Sigmoid colon (tissue), 7 donors: ENCODE measurements around the gene GPR21. TPM values are rescaled to one million over a fixed set of nuclear protein-coding genes. Genes with fewer than 3 reads are reported as not detected.

Source experiments
- DNase-seq: peaks from one replicate; pipeline ENCODE4 v3.0.0-alpha.2; 2019
- H3K27ac ChIP-seq, 4 donors: fragments of 200-600 bp; sonication (generic); one replicate each; pipeline ENCODE4 v1.5.1; 2016 to 2019; ENCODE audit warnings: mild to moderate bottlenecking in 1 of 4
- H3K27me3 ChIP-seq, 3 donors: fragments of 200-600 bp; sonication (generic); one replicate each; pipeline ENCODE4 v1.5.1; 2019; ENCODE audit warnings: mild to moderate bottlenecking in 1 of 3
- H3K36me3 ChIP-seq, 4 donors: fragments of 200-600 bp; sonication (generic); one replicate each; pipeline ENCODE4 v1.5.1; 2016 to 2019
- H3K4me1 ChIP-seq, 4 donors: fragments of 200-600 bp; sonication (generic); one replicate each; pipeline ENCODE4 v1.5.1; 2017 to 2019
- H3K4me3 ChIP-seq, 4 donors: fragments of 200-600 bp; sonication (generic); one replicate each; pipeline ENCODE4 v1.5.1; 2017 to 2019; ENCODE audit warnings: mild to moderate bottlenecking in 2 of 4, moderate library complexity in 1 of 4
- H3K9me3 ChIP-seq, 4 donors: fragments of 200-600 bp in 3 of 4; sonication (generic) in 3 of 4; one replicate each; pipeline versions ENCODE4 v1.5.1 to v1.6.1; 2013 to 2019
- CTCF ChIP-seq, 4 experiments: fragments of 450-650 bp in 3 of 4; fragments of 200-600 bp in 1 of 4; IDR thresholded peaks; one replicate each; pipeline ENCODE4 v1.5.1; 2016 to 2019; ENCODE audit warnings: antibody characterized with exemption in 4 of 4, mild to moderate bottlenecking in 3 of 4, moderate library complexity in 2 of 4
- EP300 ChIP-seq, 4 donors: sonication (generic); formaldehyde crosslinking; IDR thresholded peaks; one replicate each; pipeline ENCODE4 v1.6.1; 2017; ENCODE audit warnings: antibody characterized with exemption in 4 of 4
- POLR2A ChIP-seq, 2 donors: fragments of 450-650 bp; IDR thresholded peaks; one replicate each; pipeline ENCODE4 v1.6.1; 2016; ENCODE audit warnings: antibody characterized with exemption in 2 of 2, mild to moderate bottlenecking in 2 of 2, moderate library complexity in 2 of 2
- POLR2AphosphoS5 ChIP-seq, 4 donors: sonication (generic); formaldehyde crosslinking; IDR thresholded peaks; one replicate each; pipeline ENCODE4 v1.6.1; 2017; ENCODE audit warnings: antibody characterized with exemption in 4 of 4
- WGBS, 2 donors: extraction: QIAGEN DNeasy Blood & Tissue Kit; methylation state at CpG; one replicate each; pipeline ENCODE4 v1.1.7; 2013; 5-methylcytosine and 5-hydroxymethylcytosine counted together
- intact Hi-C: fragments of 100-400 bp; cut with DNase I; formaldehyde crosslinking; loops from one replicate; pipeline ENCODE4 v1.15.1; 2023
- polyA plus RNA-seq, 3 donors: library from polyadenylated mRNA; stranded (reverse); fragments of 200-250 nt; gene quantifications; one replicate each; pipeline ENCODE4 v1.2.3, GENCODE V29; 2013
- total RNA-seq, 4 donors: library from RNA; depleted of rRNA; stranded (reverse); fragments of >200 nt; gene quantifications; one replicate each; pipeline ENCODE4 v1.1.0, GENCODE V29; 2016
- donor health status: healthy with polysubstance abuse.
- donor health status: Bipolar disorder and iron deficiency.
- donor health status: healthy.

GPR21 gene
- total and polyA plus RNA-seq, 7 donors, result 0.34 to 6.1 (median 1.4) TPM; not detected in 3

DNA sequence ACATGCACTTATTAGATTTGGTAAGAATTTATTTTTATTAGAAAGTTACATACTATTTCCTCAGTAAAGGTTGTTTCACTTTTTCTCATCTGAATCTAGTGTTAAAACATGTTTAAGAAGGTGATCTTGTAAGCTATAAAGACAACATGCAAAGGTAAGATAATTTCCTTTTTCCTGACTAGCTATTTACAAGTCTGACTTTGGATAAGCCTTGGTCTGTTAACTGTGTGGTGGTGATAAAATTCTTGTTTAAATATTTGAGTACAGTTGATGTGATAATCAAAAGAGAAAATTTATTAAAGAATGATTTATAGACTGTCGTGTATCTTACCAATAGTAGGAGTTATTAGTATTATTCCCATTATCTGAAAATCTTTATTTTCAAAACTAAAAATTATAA is 36.9 kb upstream of the GPR21 start:
- H3K36me3 ChIP-seq, result peaks cover 0 to 66% (median 8%) of the 10 kb centered on the region in 4 donors
- TF ChIP-seq EP300 (IDR thresholded peaks at IDR 0.05), result no peak
- no peak for TF ChIP-seq POLR2AphosphoS5 (IDR thresholded peaks at IDR 0.05)
- TF ChIP-seq CTCF (IDR thresholded peaks at IDR 0.05), result no peak
- no peak for TF ChIP-seq POLR2A (IDR thresholded peaks at IDR 0.05)

GRCh38 chr9:122998448-122998847 is 35.0 kb upstream of the GPR21 start:
- Histone ChIP-seq H3K9me3 (no peaks in the 10 kb centered on the region), H3K4me1 (peaks cover 0 to 13% (median 9%) of the 10 kb centered on the region in 4 donors), H3K4me3 (no peak overlapping the region), H3K27me3 (no peaks in the 10 kb centered on the region), H3K27ac (no peak overlapping the region), H3K36me3 (peaks cover 0 to 63% (median 5%) of the 10 kb centered on the region in 4 donors)
- WGBS, 2 donors, result 81 to 86% methylated on average over 5 of the region's 5 CpGs
- no peak for DNase-seq
- TF ChIP-seq POLR2A (IDR thresholded peaks at IDR 0.05) (no peak), CTCF (IDR thresholded peaks at IDR 0.05) (no peak)
- intact Hi-C loops, result no loop called here

More for the DNA sequence above, 36.9 kb upstream of the GPR21 start:
- no peak overlapping the region for H3K27ac ChIP-seq
- no peak overlapping the region for H3K4me3 ChIP-seq
- 74 to 91% methylated on average over 1 of the region's 1 CpG for WGBS, 2 donors
- H3K27me3 ChIP-seq, result no peaks in the 10 kb centered on the region
- no peak for DNase-seq
- H3K9me3 ChIP-seq, result no peaks in the 10 kb centered on the region
- intact Hi-C loops, result no loop called here
- H3K4me1 ChIP-seq, result no peaks in the 10 kb centered on the region

DNA sequence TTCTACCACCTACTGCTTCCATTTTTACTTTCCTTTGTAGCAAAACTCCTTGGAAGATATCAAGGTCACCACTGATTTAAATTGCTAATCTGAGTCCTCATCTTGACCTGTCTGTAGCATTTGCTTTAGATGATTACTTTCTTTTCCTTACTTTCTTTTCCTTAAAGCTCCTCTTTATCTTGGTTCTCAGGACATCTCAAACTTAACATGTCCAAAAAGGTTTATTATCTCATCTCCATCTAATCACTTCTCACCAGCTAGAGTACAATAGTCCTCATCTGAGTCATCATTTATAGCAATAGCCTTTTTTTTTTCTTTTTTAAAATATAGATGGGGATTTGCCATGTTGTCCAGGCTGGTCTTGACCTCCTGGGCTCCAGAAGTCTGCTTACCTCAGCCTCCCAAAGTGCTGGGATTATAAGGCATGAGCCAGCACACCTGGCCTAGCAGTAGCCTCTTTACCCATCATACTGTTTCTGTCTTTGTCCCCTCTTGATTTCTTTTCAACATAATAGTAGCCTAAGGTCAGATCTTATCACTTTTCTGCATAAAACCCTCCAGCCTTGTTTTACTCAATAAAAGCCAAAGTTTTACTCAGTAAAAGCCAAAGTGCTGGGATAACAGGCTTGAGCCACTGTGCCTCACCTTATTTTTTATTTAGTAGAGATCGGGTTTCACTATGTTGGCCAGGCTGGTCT is 32.9 kb upstream of the GPR21 start:
- no peaks in the 10 kb centered on the region for H3K9me3 ChIP-seq
- 99% methylated on average over 1 of the region's 1 CpG for WGBS, 2 donors
- peak overlapping the region in 1 of 4 donors; percentile 9 for H3K27ac ChIP-seq
- no peaks in the 10 kb centered on the region for H3K27me3 ChIP-seq
- H3K4me1 ChIP-seq, result peaks cover 0 to 24% (median 19%) of the 10 kb centered on the region in 4 donors
- H3K36me3 ChIP-seq, result peaks cover 0 to 73% (median 5%) of the 10 kb centered on the region in 4 donors
- intact Hi-C loops, result no loop called here
- TF ChIP-seq POLR2A (IDR thresholded peaks at IDR 0.05), result no peak
- TF ChIP-seq EP300 (IDR thresholded peaks at IDR 0.05), result no peak
- TF ChIP-seq CTCF (IDR thresholded peaks at IDR 0.05), result no peak
- no peak for TF ChIP-seq POLR2AphosphoS5 (IDR thresholded peaks at IDR 0.05)
- DNase-seq, result no peak
- no peak overlapping the region for H3K4me3 ChIP-seq

- no peaks in the 10 kb centered on the region for H3K9me3 ChIP-seq
- no peak for DNase-seq
- WGBS, 2 donors, result 57 to 79% methylated on average over 5 of the region's 5 CpGs
- no peaks in the 10 kb centered on the region for H3K27me3 ChIP-seq
- no peak overlapping the region for H3K4me3 ChIP-seq
- peaks cover 0 to 59% (median 5%) of the 10 kb centered on the region in 4 donors for H3K36me3 ChIP-seq
- TF ChIP-seq POLR2A (IDR thresholded peaks at IDR 0.05) (no peak), POLR2AphosphoS5 (IDR thresholded peaks at IDR 0.05) (no peak), EP300 (IDR thresholded peaks at IDR 0.05) (no peak), CTCF (IDR thresholded peaks at IDR 0.05) (no peak)
- H3K27ac ChIP-seq, result peak overlapping the region; percentile 59 to 65 (median 62)
- intact Hi-C loops, result no loop called here
- H3K4me1 ChIP-seq, result peaks cover 0 to 24% (median 19%) of the 10 kb centered on the region in 4 donors
These were observed 30.7 kb upstream of the GPR21 start for GRCh38 chr9:123002754-123003153.
